Activated CD8-positive, alpha-beta T cell treated with anti-CD3 and anti-CD28 coated beads for 36 hours (primary cell): ENCODE results near the gene COL12A1. TPM values are rescaled to one million over a fixed set of nuclear protein-coding genes. Genes with fewer than 3 reads are reported as not detected.

ENCODE experiments used
- ATAC-seq: fragments of 200-7000 bp; cut with Tn5 transposase; one replicate; pipeline ENCODE4 v1.10.0; 2021; ENCODE audit warnings: mild to moderate bottlenecking, moderate library complexity
- CTCF ChIA-PET: fragments of 350-600 bp; sonication (Branson Sonifier 250); formaldehyde crosslinking; loops from one replicate; lab custom pipeline; 2021; ENCODE audit warnings: antibody characterized with exemption; lab: Charles Lee
- POLR2A ChIA-PET: fragments of 350-600 bp; sonication (Branson Sonifier 250); formaldehyde crosslinking; loops from one replicate; lab custom pipeline; 2021; ENCODE audit warnings: antibody characterized with exemption; lab: Charles Lee
- DNase-seq: peaks from one replicate; pipeline ENCODE4 v3.0.0-alpha.2; 2020
- H3K27ac Mint-ChIP-seq: one replicate; pipeline ENCODE4 v1.8.0; 2021; ENCODE audit warnings: mild to moderate bottlenecking, mixed read lengths
- H3K27me3 Mint-ChIP-seq: one replicate; pipeline ENCODE4 v1.8.0; 2021; ENCODE audit warnings: mixed read lengths
- H3K36me3 Mint-ChIP-seq: one replicate; pipeline ENCODE4 v1.8.0; 2021; ENCODE audit warnings: low read depth, mixed read lengths
- H3K4me1 Mint-ChIP-seq: one replicate; pipeline ENCODE4 v1.8.0; 2021; ENCODE audit warnings: low read depth, mixed read lengths
- H3K4me3 Mint-ChIP-seq: one replicate; pipeline ENCODE4 v1.8.0; 2021; ENCODE audit warnings: mild to moderate bottlenecking, moderate library complexity, mixed read lengths
- H3K9me3 Mint-ChIP-seq: one replicate; pipeline ENCODE4 v1.8.0; 2021; ENCODE audit warnings: mixed read lengths
- CTCF ChIP-seq: fragments of 200-600 bp; IDR thresholded peaks from one replicate; pipeline ENCODE4 v1.8.0; 2022; ENCODE audit warnings: antibody characterized with exemption, mild to moderate bottlenecking
- intact Hi-C: fragments of 100-400 bp; cut with micrococcal nuclease; formaldehyde crosslinking; loops from one replicate; pipeline ENCODE4 v1.10.0; 2022
- total RNA-seq, 2 experiments: library from RNA; stranded (reverse); gene quantifications; one replicate each; pipeline ENCODE4 v1.2.3, GENCODE V29; 2021

The COL12A1 gene
- total RNA-seq, 2 experiments from 2014 or later = 0.09 TPM; not detected in 1

GRCh38 chr6:75142721-75143120 lies 63.1 kb downstream of the COL12A1 start:
- Mint-ChIP-seq H3K36me3 (no peaks in the 10 kb centered on the region), H3K9me3 (no peaks in the 10 kb centered on the region), H3K27me3 (peaks cover 5% of the 10 kb centered on the region), H3K27ac (no peak overlapping the region), H3K4me3 (no peak overlapping the region), H3K4me1 (peaks cover 2% of the 10 kb centered on the region)
- DNase-seq (no peak), ATAC-seq (no peak)
- TF ChIP-seq CTCF = no peak
- POLR2A ChIA-PET = no interaction called here
- intact Hi-C loops = no loop called here
- CTCF ChIA-PET = no interaction called here

DNA sequence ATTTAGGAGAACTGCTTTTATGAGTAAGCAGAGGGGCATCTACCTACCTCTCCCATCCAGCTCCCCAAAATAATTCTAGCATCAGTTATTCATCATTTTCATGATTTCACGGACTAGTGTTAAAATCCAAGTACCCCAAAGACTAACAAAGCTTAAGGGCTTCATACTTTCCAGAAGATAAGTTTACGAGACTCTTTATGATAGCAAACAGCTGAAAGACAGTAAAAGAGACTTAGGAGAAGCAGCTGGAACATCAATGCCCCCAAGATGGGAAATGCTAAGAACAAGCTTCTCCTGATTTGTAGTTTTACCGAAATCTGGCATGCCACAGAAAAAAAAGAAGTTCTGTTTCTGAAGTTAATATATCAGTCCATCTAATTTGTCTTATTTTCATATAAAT lies 70.0 kb downstream of the COL12A1 start:
- POLR2A ChIA-PET = no interaction called here
- CTCF ChIA-PET = interaction anchor here (1.0 kb wide), 1 partner anchor 17 kb away, joined by 3 read pairs; no protein-coding TSS in a partner anchor

DNA sequence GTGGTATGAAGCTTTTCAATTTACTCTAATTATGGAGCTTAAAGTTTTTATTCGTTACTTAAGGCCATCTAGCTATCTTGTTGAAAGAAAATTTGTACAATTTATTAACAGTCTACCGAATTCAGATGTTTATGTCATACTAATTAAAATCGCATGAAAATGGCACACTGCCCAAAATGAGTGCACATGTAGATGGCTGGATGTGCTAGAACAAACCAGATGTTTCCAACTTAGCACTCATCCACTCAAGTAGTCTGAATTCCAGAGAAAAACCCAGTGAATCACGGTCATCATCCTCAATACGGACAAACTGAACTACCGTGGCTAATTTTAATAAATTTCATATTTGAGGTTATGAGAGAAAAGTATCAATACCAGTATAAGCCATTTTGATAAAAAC lies 70.4 kb downstream of the COL12A1 start:
- H3K27ac Mint-ChIP-seq = no peak overlapping the region

More for the DNA sequence above, 70.0 kb downstream of the COL12A1 start:
- ATAC-seq = no peak
- Mint-ChIP-seq H3K4me1 (no peaks in the 10 kb centered on the region), H3K9me3 (no peaks in the 10 kb centered on the region), H3K27me3 (peaks cover 14% of the 10 kb centered on the region), H3K4me3 (no peak overlapping the region), H3K27ac (no peak overlapping the region), H3K36me3 (no peaks in the 10 kb centered on the region)
- DNase-seq = no peak
- intact Hi-C loops = no loop called here
- TF ChIP-seq CTCF = no peak

GRCh38 chr6:75130784-75131183 lies 75.1 kb downstream of the COL12A1 start:
- ChIA-PET POLR2A (no interaction called here), CTCF (no interaction called here)
- ATAC-seq = no peak

More for the DNA sequence above, 70.4 kb downstream of the COL12A1 start:
- Mint-ChIP-seq H3K27me3 (peaks cover 15% of the 10 kb centered on the region), H3K4me1 (no peaks in the 10 kb centered on the region), H3K4me3 (no peak overlapping the region), H3K9me3 (no peaks in the 10 kb centered on the region), H3K36me3 (no peaks in the 10 kb centered on the region)
- CTCF ChIA-PET = interaction anchor here (1.0 kb wide), 1 partner anchor 18 kb away, joined by 3 read pairs; no protein-coding TSS in a partner anchor
- POLR2A ChIA-PET = no interaction called here
- DNase-seq = no peak
- intact Hi-C loops = no loop called here
- ATAC-seq = no peak
- no peak for TF ChIP-seq CTCF

More at GRCh38 chr6:75130784-75131183, 75.1 kb downstream of the COL12A1 start:
- intact Hi-C loops = no loop called here
- H3K4me1 Mint-ChIP-seq = no peaks in the 10 kb centered on the region
- H3K4me3 Mint-ChIP-seq = no peak overlapping the region
- no peaks in the 10 kb centered on the region for H3K9me3 Mint-ChIP-seq
- peaks cover 12% of the 10 kb centered on the region for H3K27me3 Mint-ChIP-seq
- no peak for DNase-seq
- TF ChIP-seq CTCF = no peak
- no peak overlapping the region for H3K27ac Mint-ChIP-seq
- no peaks in the 10 kb centered on the region for H3K36me3 Mint-ChIP-seq
